GM21367 (cell line): ENCODE results near the gene PTPN18.
A peak's percentile ranks its signal among the peaks of the same experiment; 100 is the strongest.
"Not testable (repeated sequence)": the region's sequence is repeated elsewhere in the genome, so short reads cannot be mapped to it uniquely, and the experiment has no call there.

Source experiments
- ATAC-seq: cut with Tn5 transposase; IDR thresholded peaks from one replicate; pipeline ENCODE4 v1.9.1; 2021; ENCODE audit not compliant: unreplicated experiment

The PTPN18 gene, protein sequence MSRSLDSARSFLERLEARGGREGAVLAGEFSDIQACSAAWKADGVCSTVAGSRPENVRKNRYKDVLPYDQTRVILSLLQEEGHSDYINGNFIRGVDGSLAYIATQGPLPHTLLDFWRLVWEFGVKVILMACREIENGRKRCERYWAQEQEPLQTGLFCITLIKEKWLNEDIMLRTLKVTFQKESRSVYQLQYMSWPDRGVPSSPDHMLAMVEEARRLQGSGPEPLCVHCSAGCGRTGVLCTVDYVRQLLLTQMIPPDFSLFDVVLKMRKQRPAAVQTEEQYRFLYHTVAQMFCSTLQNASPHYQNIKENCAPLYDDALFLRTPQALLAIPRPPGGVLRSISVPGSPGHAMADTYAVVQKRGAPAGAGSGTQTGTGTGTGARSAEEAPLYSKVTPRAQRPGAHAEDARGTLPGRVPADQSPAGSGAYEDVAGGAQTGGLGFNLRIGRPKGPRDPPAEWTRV

DNA sequence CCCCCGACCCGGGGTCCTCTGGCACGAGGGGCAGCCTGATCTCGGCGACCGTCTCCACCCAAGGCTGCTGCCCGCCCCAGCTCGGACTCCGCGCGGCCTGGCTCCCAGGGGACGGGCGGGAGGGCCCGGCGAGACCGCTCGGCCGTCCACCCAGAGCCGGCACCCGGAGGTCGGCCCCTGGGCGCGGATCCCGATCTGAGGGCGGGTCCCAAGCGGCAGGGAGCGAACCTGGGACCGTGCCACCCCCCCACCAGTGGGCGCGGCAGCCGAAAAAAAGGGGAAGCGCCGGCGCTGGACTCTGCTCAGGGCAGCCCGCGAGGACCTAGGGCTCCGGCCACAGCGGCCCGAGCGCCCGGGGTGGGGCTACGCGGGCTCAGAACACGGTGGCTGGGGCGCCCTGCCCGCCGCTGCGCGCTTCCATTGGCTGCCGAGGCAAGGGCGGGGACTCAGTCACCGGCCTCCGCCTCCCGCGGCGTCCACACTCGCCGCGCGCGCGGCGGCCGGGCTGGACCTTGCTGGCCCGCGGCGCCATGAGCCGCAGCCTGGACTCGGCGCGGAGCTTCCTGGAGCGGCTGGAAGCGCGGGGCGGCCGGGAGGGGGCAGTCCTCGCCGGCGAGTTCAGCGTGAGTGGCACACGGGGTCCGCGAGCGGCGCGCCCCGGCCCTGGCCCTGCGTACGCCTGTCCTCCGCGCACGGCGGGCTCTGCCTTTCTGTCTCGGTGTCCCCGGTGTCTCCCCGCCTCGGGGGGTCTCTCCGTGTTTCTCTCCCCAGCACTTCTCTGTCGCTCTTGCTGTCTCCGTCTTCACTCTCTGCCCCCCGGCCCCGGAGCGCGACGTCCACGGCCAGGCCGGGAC, at the start of gene PTPN18:
TSS of gene PTPN18 (plus strand) at position 479 of the 854 bp plus-strand sequence. CDS start at position 531, 52 bp downstream.
- peak; percentile 84 for ATAC-seq

DNA sequence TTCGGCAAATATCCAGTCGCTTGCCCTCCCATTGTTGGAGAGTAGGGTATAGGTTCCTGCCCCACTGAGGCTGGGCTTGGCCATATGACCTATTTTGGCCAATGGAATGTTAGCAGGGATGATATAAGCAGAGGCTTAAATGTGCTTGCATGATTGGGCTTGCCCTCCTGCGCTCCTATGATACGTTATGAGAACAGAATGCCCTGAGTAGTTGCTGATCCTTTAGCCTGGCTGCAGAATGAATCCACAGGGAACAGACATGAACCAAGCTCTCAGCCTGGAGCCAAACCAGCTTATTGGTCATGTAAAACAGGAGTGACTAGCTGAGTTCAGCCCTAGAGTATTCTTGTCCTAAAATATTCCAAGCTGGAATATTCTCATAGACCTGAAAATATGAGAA, 48.0 kb upstream of the PTPN18 start:
- ATAC-seq, result no peak

DNA sequence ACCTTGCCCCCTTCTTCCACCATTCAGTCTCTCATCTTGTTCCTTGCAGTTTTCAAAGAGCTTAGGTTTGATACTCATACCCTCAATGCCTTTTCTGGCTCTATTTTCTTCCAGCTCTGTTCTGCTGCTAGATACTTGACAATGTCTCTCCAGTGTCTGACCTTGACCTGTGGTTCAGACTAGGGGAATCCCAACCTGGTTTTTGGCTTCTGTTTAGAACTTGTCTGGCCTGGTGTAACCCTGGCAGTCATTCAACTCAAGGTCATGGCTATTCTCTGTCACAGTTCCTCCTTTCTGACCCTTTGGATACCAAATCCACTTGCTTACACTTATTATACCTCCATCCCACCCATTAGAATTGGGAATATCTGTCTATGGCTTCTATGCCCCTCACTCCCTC, 45.0 kb upstream of the PTPN18 start:
- no peak for ATAC-seq

- no peak for ATAC-seq
Observed at GRCh38 chr2:130313812-130314334, 42.0 kb upstream of the PTPN18 start.

DNA sequence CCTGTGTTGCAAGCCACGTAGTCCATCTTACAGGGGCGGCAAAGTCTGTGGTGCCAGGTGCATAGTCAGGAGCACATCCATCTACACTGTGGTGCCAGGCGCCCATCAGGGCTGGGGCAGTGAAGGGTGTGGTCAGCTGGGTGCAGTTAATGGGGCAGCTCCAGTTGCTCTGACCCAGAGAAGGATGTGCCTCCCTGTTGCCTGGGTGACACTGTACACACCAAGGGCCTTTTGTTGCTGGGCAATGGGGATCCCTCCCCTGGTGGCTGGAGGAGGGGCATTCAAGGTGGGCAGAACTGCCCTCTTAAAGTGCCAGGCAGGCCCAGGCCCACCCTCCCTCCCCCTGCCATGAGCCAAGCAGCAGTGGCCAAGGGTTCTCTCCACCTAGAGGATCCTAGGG, 41.5 kb upstream of the PTPN18 start:
- no peak for ATAC-seq

DNA sequence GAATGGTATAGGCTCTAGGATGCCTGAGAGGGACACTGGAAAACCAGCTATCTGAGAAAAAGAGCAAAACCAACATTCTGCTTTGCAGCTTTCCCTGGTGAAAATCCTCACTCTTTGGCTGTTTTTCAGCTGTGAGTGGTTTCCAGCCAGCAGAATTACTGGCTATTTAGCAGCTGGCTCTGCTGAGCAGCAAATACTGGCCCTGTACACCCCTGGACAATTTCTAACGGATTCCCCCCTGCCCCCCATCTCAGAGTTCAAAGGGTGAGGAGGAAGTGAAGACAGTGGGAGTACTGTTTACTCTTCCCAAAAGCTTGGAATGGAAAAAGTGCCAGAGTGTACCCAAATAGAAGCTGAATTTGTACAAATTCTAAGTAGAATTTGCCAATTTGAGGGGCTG, 39.3 kb upstream of the PTPN18 start:
- no peak for ATAC-seq

- ATAC-seq, result no peak
Observed at GRCh38 chr2:130318906-130319305, 37.0 kb upstream of the PTPN18 start.

DNA sequence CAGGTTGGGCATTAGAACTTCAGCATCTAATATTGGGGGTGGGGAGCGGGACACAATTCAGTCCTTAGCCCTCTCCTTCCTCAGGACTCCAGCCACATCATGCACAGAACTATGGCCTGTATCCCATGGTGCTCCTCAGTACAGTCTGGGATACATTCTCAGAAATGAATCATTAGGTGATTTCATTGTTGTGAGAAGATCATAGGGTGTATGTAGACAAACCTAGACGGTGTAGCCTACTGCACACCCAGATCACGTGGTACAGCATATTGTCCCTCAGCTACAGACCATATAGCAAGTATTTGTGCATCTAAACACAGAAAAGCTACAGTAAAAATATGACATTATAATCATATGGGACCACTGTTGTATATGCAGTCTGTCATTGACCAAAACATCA, 36.3 kb upstream of the PTPN18 start:
- no peak for ATAC-seq

GRCh38 chr2:130327703-130328527, 27.9 kb upstream of the PTPN18 start:
- no peak for ATAC-seq

GRCh38 chr2:130328710-130329109, 27.1 kb upstream of the PTPN18 start:
- no peak for ATAC-seq

- peak; percentile 80 for ATAC-seq
Observed at GRCh38 chr2:130332271-130333073, 23.4 kb upstream of the PTPN18 start.

GRCh38 chr2:130333253-130333652, 22.6 kb upstream of the PTPN18 start:
- ATAC-seq, result not testable (repeated sequence)

- ATAC-seq, result no peak
Observed at GRCh38 chr2:130334026-130334425, 21.8 kb upstream of the PTPN18 start.

- ATAC-seq, result no peak
Observed at GRCh38 chr2:130335226-130335625, 20.6 kb upstream of the PTPN18 start.

GRCh38 chr2:130336150-130336876, 19.5 kb upstream of the PTPN18 start:
- no peak for ATAC-seq

GRCh38 chr2:130336877-130337734, 18.8 kb upstream of the PTPN18 start:
- ATAC-seq, result no peak

GRCh38 chr2:130337735-130338325, 18.0 kb upstream of the PTPN18 start:
- no peak for ATAC-seq

GRCh38 chr2:130338793-130339345, 17.0 kb upstream of the PTPN18 start:
- ATAC-seq, result no peak
